Natural killer cell (primary cell): Measurements from ENCODE around the gene PLXNC1. TPM values are rescaled to one million over a fixed set of nuclear protein-coding genes. Genes with fewer than 3 reads are reported as not detected.

ENCODE experiments used
- ATAC-seq, 3 donors: fragments of 150-1000 bp in 2 of 3; fragments of 200-7000 bp in 1 of 3; cut with Tn5 transposase; 1 replicate in 1 of 3; 2 replicates in 2 of 3; pipeline ENCODE4 v1.10.0; 2021; ENCODE audit warnings: mild to moderate bottlenecking in 2 of 3, moderate library complexity in 2 of 3
- DNase-seq, 2 donors: peaks; one replicate each; pipeline versions ENCODE4 v3.0.0 to v3.0.0-alpha.2; 2013 to 2021; ENCODE audit warnings: mixed read lengths in 1 of 2
- H3K27ac ChIP-seq: one replicate; pipeline ENCODE4 v1.5.1; 2013; ENCODE audit warnings: mild to moderate bottlenecking, low read length
- H3K27me3 ChIP-seq: one replicate; pipeline ENCODE4 v1.6.1; 2013; ENCODE audit warnings: low read length; ENCODE audit not compliant: control insufficient read depth, insufficient read depth
- H3K36me3 ChIP-seq: one replicate; pipeline ENCODE4 v1.6.1; 2013; ENCODE audit warnings: low read length; ENCODE audit not compliant: control insufficient read depth, insufficient read depth
- H3K4me1 ChIP-seq: one replicate; pipeline ENCODE4 v1.6.1; 2013; ENCODE audit warnings: low read length; ENCODE audit not compliant: control insufficient read depth, insufficient read depth
- H3K4me3 ChIP-seq: one replicate; pipeline ENCODE4 v1.5.1; 2013; ENCODE audit warnings: low read length
- H3K9me3 ChIP-seq: one replicate; pipeline ENCODE4 v1.6.1; 2013; ENCODE audit warnings: low read length; ENCODE audit not compliant: control insufficient read depth, insufficient read depth
- H3K27ac Mint-ChIP-seq, 2 donors: one replicate each; pipeline ENCODE4 v1.8.0; 2022; ENCODE audit warnings: mild to moderate bottlenecking in 2 of 2, mixed read lengths in 2 of 2, moderate library complexity in 1 of 2
- H3K27me3 Mint-ChIP-seq, 2 donors: one replicate each; pipeline ENCODE4 v1.8.0; 2022; ENCODE audit warnings: low read depth in 2 of 2, mixed read lengths in 2 of 2
- H3K36me3 Mint-ChIP-seq: one replicate; pipeline ENCODE4 v1.8.0; 2022; ENCODE audit warnings: mixed read lengths
- H3K4me1 Mint-ChIP-seq, 2 donors: one replicate each; pipeline ENCODE4 v1.8.0; 2022; ENCODE audit warnings: mixed read lengths in 2 of 2
- H3K4me3 Mint-ChIP-seq: one replicate; pipeline ENCODE4 v1.8.0; 2022; ENCODE audit warnings: mild to moderate bottlenecking, moderate library complexity, mixed read lengths
- H3K9me3 Mint-ChIP-seq, 2 donors: one replicate each; pipeline ENCODE4 v1.8.0; 2022; ENCODE audit warnings: mixed read lengths in 2 of 2
- CTCF ChIP-seq: fragments of 200-600 bp; IDR thresholded peaks from one replicate; pipeline ENCODE4 v1.8.0; 2022; ENCODE audit warnings: antibody characterized with exemption
- WGBS: methylation state at CpG from one replicate; pipeline ENCODE4 v1.1.7; 2013; ENCODE audit warnings: missing lambda C conversion rate; ENCODE audit not compliant: insufficient coverage; 5-methylcytosine and 5-hydroxymethylcytosine counted together
- intact Hi-C: fragments of 100-400 bp; cut with micrococcal nuclease; formaldehyde crosslinking; loops from one replicate; pipeline ENCODE4 v1.14.2; 2022
- total RNA-seq, 4 donors: library from RNA; stranded (reverse); fragments of 120-200 nt in 1 of 4; gene quantifications; one replicate each; pipeline versions ENCODE4 v1.2.3 to v1.2.4, GENCODE V29; 2013 to 2022

PLXNC1 gene
- total RNA-seq, 3 donors from 2014 or later (not counting 1 experiment from before 2014, with no cell fraction given), result 22.0 to 30.7 (median 26.5) TPM

DNA sequence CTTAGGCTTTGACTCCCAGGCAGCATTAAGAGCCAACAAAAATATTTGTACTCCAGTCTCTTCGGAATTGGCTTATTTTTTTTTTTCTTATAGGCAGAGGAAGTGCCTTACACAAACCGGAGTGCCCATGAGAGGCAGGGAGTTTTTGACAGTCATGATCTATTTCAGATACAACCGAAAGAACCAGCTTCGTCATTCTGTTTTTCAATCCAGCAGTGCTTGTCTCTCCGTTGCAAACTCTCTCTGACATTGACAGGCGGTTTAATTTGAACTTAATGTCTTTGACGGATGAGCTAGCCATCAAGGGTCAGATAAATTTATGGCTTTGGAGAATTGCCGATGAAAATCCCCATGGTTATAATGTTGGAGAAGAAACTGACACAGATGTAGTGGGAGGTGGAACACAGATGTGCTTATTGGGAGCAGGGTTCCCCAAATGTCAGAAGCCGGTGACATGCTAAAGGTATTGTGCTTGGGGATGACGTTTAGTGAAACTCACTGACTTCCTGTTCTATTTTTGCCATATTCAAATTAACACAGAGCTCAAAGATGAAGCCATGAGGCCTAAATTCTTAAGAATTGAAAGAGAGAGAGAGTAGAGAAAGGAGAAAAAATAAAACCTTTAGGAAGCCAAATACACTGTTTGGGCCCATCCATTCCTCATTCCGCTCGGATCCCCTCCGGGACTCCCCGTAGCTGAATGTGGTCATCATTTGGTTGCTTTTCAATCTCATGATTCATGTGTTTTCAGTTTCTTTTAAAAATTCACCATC is 59.7 kb downstream of the PLXNC1 start:
- TF ChIP-seq CTCF, result no peak
- Mint-ChIP-seq H3K36me3 (no peaks in the 10 kb centered on the region), H3K27ac (peak overlapping the region; percentile 92 to 98), H3K4me3 (peak overlapping the region; percentile 88), H3K4me1 (peaks cover 46 to 62% of the 10 kb centered on the region in 2 donors), H3K27me3 (no peaks in the 10 kb centered on the region), H3K9me3 (no peaks in the 10 kb centered on the region)
- Histone ChIP-seq H3K27me3 (no peaks in the 10 kb centered on the region), H3K36me3 (peaks cover 4% of the 10 kb centered on the region), H3K27ac (peak overlapping the region; percentile 94), H3K4me1 (peaks cover 29% of the 10 kb centered on the region), H3K4me3 (peak overlapping the region; percentile 38), H3K9me3 (no peaks in the 10 kb centered on the region)
- peak; percentile 22 to 72 for DNase-seq
- peak; percentile 81 to 84 (median 83) for ATAC-seq
- WGBS, result 12% methylated on average over 13 of the region's 14 CpGs
- intact Hi-C loops, result loop anchor here (2.0 to 10.0 kb wide), 3 partner anchors 27 to 57 kb away; no protein-coding TSS in a partner anchor

- peaks cover 4% of the 10 kb centered on the region for H3K36me3 ChIP-seq
- TF ChIP-seq CTCF, result no peak
- no peaks in the 10 kb centered on the region for H3K36me3 Mint-ChIP-seq
- H3K27ac ChIP-seq, result peak overlapping the region; percentile 94
- intact Hi-C loops, result loop anchor here (5.0 to 10.0 kb wide), 2 partner anchors 34 to 56 kb away; no protein-coding TSS in a partner anchor
- no peaks in the 10 kb centered on the region for H3K9me3 ChIP-seq
- H3K27me3 ChIP-seq, result no peaks in the 10 kb centered on the region
- peak overlapping the region; percentile 88 for H3K4me3 Mint-ChIP-seq
- no peaks in the 10 kb centered on the region for H3K9me3 Mint-ChIP-seq
- peaks cover 29% of the 10 kb centered on the region for H3K4me1 ChIP-seq
- ATAC-seq (peak in 2 of 3 donors; percentile 15 to 34), DNase-seq (peak in 1 of 2 donors; percentile 42)
- H3K4me3 ChIP-seq, result no peak overlapping the region
- 74% methylated on average over 4 of the region's 4 CpGs for WGBS
- peak overlapping the region; percentile 92 to 98 for H3K27ac Mint-ChIP-seq
- no peaks in the 10 kb centered on the region for H3K27me3 Mint-ChIP-seq
- peaks cover 43 to 57% of the 10 kb centered on the region in 2 donors for H3K4me1 Mint-ChIP-seq
These were observed 60.2 kb downstream of the PLXNC1 start for GRCh38 chr12:94208622-94208966.

DNA sequence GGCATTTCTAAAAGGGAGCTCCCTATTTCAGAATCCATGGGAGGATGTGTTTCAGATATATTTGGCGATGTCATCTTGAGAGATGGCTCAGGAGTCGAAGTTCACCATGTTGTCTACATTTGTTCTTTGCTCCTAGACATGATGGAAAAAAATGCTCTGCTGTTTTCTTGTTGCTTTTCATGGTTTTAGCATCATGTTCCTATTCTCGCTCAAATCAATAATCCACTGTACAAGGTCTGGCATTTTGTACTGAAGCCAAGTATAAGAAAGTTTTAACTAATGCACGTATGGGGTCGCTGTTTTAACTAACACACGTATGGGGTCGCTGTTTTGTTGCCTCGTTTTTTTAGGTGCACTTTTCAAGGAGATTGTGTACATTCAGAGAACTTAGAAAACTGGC is 60.9 kb downstream of the PLXNC1 start:
- Mint-ChIP-seq H3K4me3 (no peak overlapping the region), H3K4me1 (peaks cover 43 to 51% of the 10 kb centered on the region in 2 donors), H3K36me3 (no peaks in the 10 kb centered on the region), H3K27ac (peak overlapping the region; percentile 92 to 98), H3K27me3 (no peaks in the 10 kb centered on the region), H3K9me3 (no peaks in the 10 kb centered on the region)
- ATAC-seq (no peak), DNase-seq (no peak)
- Histone ChIP-seq H3K4me3 (no peak overlapping the region), H3K27ac (peak overlapping the region; percentile 94), H3K9me3 (no peaks in the 10 kb centered on the region), H3K4me1 (peaks cover 29% of the 10 kb centered on the region), H3K27me3 (no peaks in the 10 kb centered on the region), H3K36me3 (peaks cover 4% of the 10 kb centered on the region)
- intact Hi-C loops, result loop anchor here (5.0 to 10.0 kb wide), 2 partner anchors 33 to 56 kb away; no protein-coding TSS in a partner anchor
- no peak for TF ChIP-seq CTCF
- 83% methylated on average over 8 of the region's 8 CpGs for WGBS
